AML-193 (cell line): ENCODE data around the gene TVP23A.
"Not testable (repeated sequence)": the region's sequence is repeated elsewhere in the genome, so short reads cannot be mapped to it uniquely, and the experiment has no call there.

ENCODE experiments used
- DNase-seq, 2 experiments: peaks; one replicate each; lab custom pipeline; 2025; lab: John Stamatoyannopoulos, UW

The TVP23A gene

GRCh38 chr16:10835281-10835931 is 16.8 kb upstream of the TVP23A start:
- no peak for DNase-seq

GRCh38 chr16:10834766-10835165 is 16.2 kb upstream of the TVP23A start:
- no peak for DNase-seq

GRCh38 chr16:10834130-10834529 is 15.5 kb upstream of the TVP23A start:
- no peak for DNase-seq

- DNase-seq: no peak
Observed at GRCh38 chr16:10833271-10833670, 14.7 kb upstream of the TVP23A start.

GRCh38 chr16:10831894-10832886 is 13.6 kb upstream of the TVP23A start:
- DNase-seq: no peak

- DNase-seq: not testable (repeated sequence)
Observed at GRCh38 chr16:10830240-10830639, 11.6 kb upstream of the TVP23A start.

- DNase-seq: not testable (repeated sequence)
Observed at GRCh38 chr16:10829390-10830098, 10.9 kb upstream of the TVP23A start.

GRCh38 chr16:10828851-10829366 is 10.3 kb upstream of the TVP23A start:
- DNase-seq: no peak

GRCh38 chr16:10827691-10828341 is 9.2 kb upstream of the TVP23A start:
- DNase-seq: no peak

GRCh38 chr16:10824111-10824893 is 5.7 kb upstream of the TVP23A start:
- no peak for DNase-seq

- no peak for DNase-seq
Observed at GRCh38 chr16:10822702-10823101, 4.1 kb upstream of the TVP23A start.

GRCh38 chr16:10820546-10820945 is 2.0 kb upstream of the TVP23A start:
- no peak for DNase-seq

- DNase-seq: no peak
Observed at GRCh38 chr16:10817514-10817913, 1.1 kb downstream of the TVP23A start.

- DNase-seq: no peak
Observed at GRCh38 chr16:10813099-10813455, 5.5 kb downstream of the TVP23A start.

GRCh38 chr16:10812312-10813098 is 6.1 kb downstream of the TVP23A start:
- no peak for DNase-seq

- DNase-seq: no peak
Observed at GRCh38 chr16:10809706-10810105, 8.9 kb downstream of the TVP23A start.

GRCh38 chr16:10808850-10809249 is 9.7 kb downstream of the TVP23A start:
- DNase-seq: no peak

- no peak for DNase-seq
Observed at GRCh38 chr16:10808218-10808617, 10.4 kb downstream of the TVP23A start.

- DNase-seq: peak in 1 of 2 experiments; percentile 0
Observed at GRCh38 chr16:10806698-10807097, 11.9 kb downstream of the TVP23A start.

- no peak for DNase-seq
Observed at GRCh38 chr16:10805334-10805733, 13.3 kb downstream of the TVP23A start.
